Measurements from ENCODE around the gene UGT1A9. TPM values are rescaled to one million over a fixed set of nuclear protein-coding genes. Genes with fewer than 3 reads are reported as not detected.

UGT1A9 gene
- total and polyA plus RNA-seq, 2 of the 13 experiments (the other 11 are each of a cell fraction or from before 2014, with no cell fraction given) = 0.07 TPM; not detected in 1

- in situ Hi-C loops (cut with HindIII; ENCODE audit: extremely low pct_ligation_motif_present, low pct_unique_long_range_greater_than_20kb) = no loop called here
- Histone ChIP-seq H4K20me1 (ENCODE audit: insufficient read depth, low read length) (no peaks in the 10 kb centered on the region), H3K4me2 (ENCODE audit: low read depth, low read length) (no peak overlapping the region), H3K36me3 (replicated peaks in 1 of 2; ENCODE audit: control insufficient read depth in 1 of 2, insufficient read depth in 2 of 2, low read length in 2 of 2) (no peaks in the 10 kb centered on the region), H3K9ac (ENCODE audit: insufficient read depth, low read depth, low read length) (no peak overlapping the region), H3K79me2 (ENCODE audit: insufficient read depth, low read length) (no peaks in the 10 kb centered on the region), H3K4me3 (replicated peaks in 1 of 3; ENCODE audit: insufficient read depth in 1 of 3, low read depth in 2 of 3, low read length in 3 of 3) (no peak overlapping the region), H3K27ac (ENCODE audit: extremely low read length, insufficient read depth, low read length) (no peak overlapping the region), H3K9me3 (ENCODE audit: low read length) (peaks cover 23% of the 10 kb centered on the region), H3K4me1 (ENCODE audit: insufficient read depth, low read length) (peaks cover 41% of the 10 kb centered on the region), H3K27me3 (ENCODE audit: control insufficient read depth in 1 of 2, insufficient read depth in 2 of 2, low read length in 2 of 2) (peaks cover 7 to 78% of the 10 kb centered on the region in 2 experiments; a peak in 4 of 5 replicates), H2AFZ (ENCODE audit: low read length) (no peak overlapping the region)
- CTCF ChIA-PET (ENCODE audit: low intra/inter-chr PET ratio, low total read pairs) = no interaction called here
- BruUV-seq (replicated peaks) = no TSS peak
- 0 out of 2 replicates have a peak, but pooled peaks have one; percentile 23 for TF ChIP-seq ZNF687 (CRISPR knock-in tag; IDR thresholded peaks at IDR 0.05)
- no peak for TF ChIP-seq MATR3 (CRISPR knock-in tag; IDR thresholded peaks at IDR 0.05)
- WGBS (ENCODE audit: low lambda C conversion rate) = 96% methylated on average over 38 of the region's 44 CpGs
- POLR2A ChIA-PET = no interaction called here
- DNase-seq (ENCODE audit: low spot score) = no peak
- no peak for ATAC-seq
- intact Hi-C loops (cut with micrococcal nuclease; ENCODE audit: unreplicated experiment) = no loop called here
- FAIRE-seq = no peak
Observed at GRCh38 chr2:233754872-233755611, 83.3 kb downstream of the UGT1A9 start.
